ENCODE results near the gene LHX3.
A peak's percentile ranks its signal among the peaks of the same experiment; 100 is the strongest.

LHX3 gene

DNA sequence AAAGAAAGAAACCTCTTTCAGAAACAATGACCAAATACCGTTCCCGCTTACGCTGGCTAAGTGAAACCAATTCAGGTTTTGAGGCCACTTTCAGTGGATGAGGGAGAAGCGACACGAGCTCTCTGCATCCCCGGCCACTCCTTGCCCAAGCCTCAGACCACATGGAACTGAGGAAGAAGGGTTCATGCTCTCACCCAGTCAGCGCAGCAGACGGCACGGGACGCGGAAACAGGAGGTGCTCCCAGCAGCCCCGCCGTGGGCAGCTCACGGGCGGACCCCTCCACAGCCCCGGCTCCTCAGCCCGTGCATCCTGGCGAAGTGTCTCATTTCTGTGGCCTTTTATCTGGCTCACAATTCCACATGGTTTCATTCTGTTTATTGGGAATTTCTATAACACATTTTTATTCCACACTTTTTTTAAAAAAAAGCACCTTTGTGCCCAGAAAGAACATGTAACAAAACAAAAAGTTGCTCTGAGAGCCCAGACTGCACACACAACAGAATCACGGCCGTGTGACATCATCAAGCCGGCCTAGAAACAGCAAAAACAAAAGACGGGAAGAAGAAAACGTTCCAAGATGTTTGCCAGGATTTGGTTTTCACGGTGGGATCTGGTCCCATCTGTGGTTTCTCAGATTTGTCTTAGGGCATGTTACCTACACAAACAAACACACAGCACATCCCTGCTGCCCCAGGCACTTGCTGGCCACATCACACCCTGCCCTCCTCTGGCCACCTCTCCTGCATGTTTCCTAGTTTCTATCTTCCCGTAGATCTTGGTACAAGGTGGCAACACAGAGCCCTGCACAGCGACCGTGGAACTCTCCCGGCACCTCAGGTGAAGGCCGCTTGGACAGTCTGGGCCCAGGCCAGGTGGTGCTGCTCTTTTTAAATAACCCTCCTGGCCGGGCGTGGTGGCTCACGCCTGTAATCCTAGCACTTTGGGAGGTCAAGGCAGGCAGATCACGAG is 24.5 kb upstream of the LHX3 start:
- no peak for TF ChIP-seq JUND (IDR thresholded peaks at IDR 0.05; ENCODE audit: low read depth)
- in situ Hi-C loops (cut with HindIII; ENCODE audit: low pct_unique_long_range_greater_than_20kb, low sequenced_read_pairs), result no loop called here
- peak; percentile 74 to 82 for DNase-seq (ENCODE audit: low read depth in 1 of 2, low spot score in 1 of 2)

DNA sequence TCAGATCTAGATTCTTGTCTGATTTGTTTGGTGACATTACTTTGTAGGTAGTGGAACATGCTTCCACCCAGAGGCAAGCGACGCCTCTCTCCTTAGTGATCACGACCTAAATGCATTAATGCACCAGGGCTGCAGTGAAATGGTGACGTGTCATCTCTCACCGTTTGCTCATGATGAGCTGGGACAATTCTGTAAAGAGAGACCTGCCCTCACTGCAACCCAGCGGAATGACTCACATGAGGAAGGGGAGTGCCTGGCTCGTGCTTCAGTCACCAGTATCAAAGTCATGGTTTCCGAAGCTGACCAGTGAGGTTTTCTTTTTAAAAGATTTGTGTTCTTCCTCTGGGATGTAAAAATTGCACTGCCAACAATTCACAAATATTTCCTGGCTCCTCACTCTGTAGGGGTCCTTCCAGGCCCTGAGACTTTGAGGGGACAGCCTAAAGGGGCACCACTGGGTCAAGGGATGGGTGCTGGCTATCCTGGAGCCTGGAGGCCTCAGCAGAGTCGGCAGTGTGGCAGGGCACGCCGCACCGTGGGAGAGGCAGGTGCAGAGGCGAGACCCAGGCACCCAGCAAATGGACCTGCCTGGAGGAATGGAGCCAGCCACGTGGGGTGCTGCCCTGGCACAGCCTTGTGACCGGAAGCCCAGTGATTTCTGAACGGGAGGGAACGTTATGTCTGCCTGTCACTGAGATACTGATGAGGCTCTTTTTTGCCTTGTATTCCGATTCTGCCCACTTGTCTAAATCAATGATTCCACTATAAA is 23.4 kb upstream of the LHX3 start:
- in situ Hi-C loops (cut with HindIII; ENCODE audit: low pct_unique_long_range_greater_than_20kb, low sequenced_read_pairs), result no loop called here
- no peak for TF ChIP-seq JUND (IDR thresholded peaks at IDR 0.05; ENCODE audit: low read depth)
- no peak for DNase-seq (ENCODE audit: low read depth in 1 of 2, low spot score in 1 of 2)

DNA sequence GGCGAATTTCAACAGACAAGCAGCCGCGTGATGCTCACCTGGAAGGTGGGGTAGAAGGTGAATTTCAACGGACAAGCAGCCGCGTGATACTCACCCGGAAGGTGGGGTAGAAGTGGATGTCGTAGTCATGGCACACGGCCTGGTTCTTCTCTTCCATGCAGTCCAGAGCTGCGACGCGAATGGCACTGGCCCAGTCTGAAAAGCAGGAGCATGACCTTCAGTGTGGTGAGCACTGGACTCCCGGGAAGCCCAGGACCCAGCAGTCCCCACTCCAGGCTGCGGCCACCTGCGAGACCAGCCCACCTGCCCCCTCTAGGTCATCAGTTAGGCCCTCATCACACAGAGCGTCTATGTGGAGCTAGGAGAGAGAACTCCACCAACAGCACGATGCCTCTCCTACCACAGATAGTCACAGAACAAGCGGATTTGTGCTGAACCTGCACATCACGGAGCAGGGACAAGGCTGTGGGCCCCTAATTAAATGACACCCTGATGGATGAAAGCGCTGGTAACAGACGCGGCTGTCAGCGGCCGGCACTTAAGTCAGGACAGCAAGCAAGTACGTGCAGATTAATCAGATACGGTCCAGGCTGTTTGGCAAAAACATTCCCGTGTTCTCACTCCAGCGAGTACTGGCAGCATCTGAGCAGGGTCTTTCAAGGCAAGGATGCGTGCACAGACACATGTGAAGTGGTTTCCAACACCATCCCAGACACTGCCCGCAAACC is 21.9 kb upstream of the LHX3 start:
- DNase-seq (ENCODE audit: low read depth in 1 of 2, low spot score in 1 of 2), result no peak
- in situ Hi-C loops (cut with HindIII; ENCODE audit: low pct_unique_long_range_greater_than_20kb, low sequenced_read_pairs), result no loop called here
- no peak for TF ChIP-seq JUND (IDR thresholded peaks at IDR 0.05; ENCODE audit: low read depth)

DNA sequence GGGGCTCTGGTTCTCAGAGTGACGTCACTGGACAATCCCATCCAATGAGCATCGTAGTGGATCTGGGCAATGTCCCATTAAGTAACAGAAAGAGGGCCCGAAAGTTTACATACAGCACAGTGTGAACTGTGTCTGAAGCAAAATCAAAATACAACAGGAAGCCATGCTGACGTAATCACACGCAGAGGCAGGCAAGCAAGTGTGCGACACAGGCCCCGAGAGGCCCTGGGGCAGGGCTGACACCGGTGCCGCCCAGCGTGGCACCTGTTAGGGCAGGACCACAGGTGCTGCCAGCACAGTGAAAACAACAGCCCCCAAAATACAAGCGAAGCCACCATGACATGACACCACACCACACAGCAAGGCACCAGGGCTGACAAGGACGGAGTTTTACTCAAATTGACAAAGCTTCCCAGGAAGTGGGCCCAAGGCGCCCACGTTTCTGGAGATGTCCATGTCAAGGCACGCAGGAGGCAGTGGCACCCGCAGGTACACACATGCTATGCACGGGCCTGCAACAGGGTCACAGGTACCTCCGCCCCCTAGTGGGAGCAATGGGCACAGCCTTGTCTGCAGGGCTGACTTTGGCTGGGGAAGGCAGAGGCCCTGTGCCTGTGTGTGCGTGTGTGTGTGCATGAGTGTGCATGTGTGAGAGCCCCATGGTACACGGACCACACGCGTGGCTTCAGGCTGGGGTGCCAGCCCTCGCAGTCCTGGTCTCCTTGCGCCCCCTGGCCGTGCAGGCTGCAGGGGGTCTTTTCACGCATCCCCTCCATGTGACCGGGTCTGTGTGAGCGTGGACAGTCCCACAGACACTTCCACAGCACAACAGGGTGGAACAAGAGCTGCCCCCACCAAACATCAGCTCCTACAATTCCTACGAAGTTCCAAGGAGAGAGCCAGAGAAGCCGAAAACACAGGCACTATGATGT is 21.1 kb upstream of the LHX3 start:
- no peak for TF ChIP-seq JUND (IDR thresholded peaks at IDR 0.05; ENCODE audit: low read depth)
- in situ Hi-C loops (cut with HindIII; ENCODE audit: low pct_unique_long_range_greater_than_20kb, low sequenced_read_pairs), result no loop called here
- peak; percentile 89 to 97 for DNase-seq (ENCODE audit: low read depth in 1 of 2, low spot score in 1 of 2)

DNA sequence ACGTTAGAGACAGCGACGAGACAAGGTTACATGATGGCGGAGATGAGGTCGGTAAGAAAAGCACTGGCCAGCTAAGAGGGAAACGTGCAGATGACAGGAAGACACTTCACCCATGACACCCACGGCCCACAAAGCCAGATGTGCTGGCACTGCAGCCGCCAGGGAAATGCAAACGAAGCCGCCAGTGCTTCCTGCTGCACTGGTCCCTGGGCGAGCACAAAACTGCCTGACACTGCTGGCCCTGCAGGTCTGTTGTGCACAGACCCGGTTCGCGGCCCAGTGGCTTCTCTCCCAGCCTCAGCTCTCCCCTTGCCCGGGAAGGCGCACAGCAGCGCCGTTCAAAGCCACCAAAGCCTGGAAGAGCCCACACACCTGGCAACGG is 20.4 kb upstream of the LHX3 start:
- no peak for DNase-seq (ENCODE audit: low read depth in 1 of 2, low spot score in 1 of 2)
- no peak for TF ChIP-seq JUND (IDR thresholded peaks at IDR 0.05; ENCODE audit: low read depth)
- in situ Hi-C loops (cut with HindIII; ENCODE audit: low pct_unique_long_range_greater_than_20kb, low sequenced_read_pairs), result no loop called here

DNA sequence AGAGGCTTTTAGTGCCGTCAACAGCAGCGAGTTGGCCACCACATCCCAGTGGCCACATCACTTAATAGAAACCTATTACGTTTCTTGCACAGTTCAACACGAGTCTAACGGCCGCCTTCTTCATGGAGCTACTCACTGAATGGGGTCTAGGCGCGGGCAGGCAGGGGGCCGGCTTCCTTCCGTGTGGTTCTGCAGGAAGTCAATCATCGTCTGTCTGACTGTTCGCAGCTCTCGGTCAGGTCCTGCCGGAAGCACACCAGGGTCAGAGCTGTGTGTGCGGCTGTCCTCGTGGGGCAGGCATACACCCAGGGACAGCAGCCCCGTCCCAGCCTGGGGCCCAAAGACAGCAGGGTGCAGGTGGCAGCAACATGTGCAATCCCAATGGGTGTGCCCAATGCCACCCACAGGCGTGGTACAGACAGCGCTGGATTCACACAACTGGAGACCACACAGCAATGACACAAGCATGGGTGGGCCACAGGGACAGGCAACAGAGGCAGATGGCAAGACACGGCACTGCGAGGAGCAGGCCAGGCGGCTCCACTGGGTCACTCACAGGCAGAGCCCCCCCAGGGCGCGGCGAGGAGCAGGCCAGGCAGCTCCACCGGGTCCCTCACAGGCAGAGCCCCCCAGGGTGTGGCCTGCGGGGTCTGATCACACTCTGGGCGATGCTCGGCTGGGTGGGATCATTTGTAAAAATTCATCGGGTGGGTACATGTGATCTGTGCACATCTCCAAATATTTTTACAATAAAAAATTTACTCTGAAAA is 19.1 kb upstream of the LHX3 start:
- in situ Hi-C loops (cut with HindIII; ENCODE audit: low pct_unique_long_range_greater_than_20kb, low sequenced_read_pairs), result no loop called here

DNA sequence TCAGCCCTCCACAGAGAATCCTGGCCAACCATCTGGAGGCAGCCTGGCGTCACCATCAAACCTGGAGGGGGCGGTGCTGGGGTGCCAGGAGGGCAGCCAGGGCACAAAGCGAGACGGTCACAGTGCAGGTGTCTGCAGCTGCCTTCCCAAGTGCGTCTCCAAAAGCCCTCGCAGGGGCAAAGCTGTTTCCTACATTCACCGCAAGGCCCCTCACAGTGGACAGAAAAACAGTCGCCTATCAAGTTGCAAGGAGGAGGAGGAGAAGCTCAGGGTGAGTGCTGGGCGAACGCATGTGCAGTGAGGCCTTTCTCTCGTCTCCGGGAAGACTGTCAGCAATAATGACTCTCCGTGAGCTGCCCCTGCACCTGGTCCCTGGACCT is 18.0 kb upstream of the LHX3 start:
- DNase-seq (ENCODE audit: low read depth in 1 of 2, low spot score in 1 of 2), result no peak
- in situ Hi-C loops (cut with HindIII; ENCODE audit: low pct_unique_long_range_greater_than_20kb, low sequenced_read_pairs), result no loop called here
- TF ChIP-seq JUND (IDR thresholded peaks at IDR 0.05; ENCODE audit: low read depth), result no peak

More for the DNA sequence above, 19.1 kb upstream of the LHX3 start:
- DNase-seq (ENCODE audit: low read depth in 1 of 2, low spot score in 1 of 2), result no peak
- TF ChIP-seq JUND (IDR thresholded peaks at IDR 0.05; ENCODE audit: low read depth), result no peak

DNA sequence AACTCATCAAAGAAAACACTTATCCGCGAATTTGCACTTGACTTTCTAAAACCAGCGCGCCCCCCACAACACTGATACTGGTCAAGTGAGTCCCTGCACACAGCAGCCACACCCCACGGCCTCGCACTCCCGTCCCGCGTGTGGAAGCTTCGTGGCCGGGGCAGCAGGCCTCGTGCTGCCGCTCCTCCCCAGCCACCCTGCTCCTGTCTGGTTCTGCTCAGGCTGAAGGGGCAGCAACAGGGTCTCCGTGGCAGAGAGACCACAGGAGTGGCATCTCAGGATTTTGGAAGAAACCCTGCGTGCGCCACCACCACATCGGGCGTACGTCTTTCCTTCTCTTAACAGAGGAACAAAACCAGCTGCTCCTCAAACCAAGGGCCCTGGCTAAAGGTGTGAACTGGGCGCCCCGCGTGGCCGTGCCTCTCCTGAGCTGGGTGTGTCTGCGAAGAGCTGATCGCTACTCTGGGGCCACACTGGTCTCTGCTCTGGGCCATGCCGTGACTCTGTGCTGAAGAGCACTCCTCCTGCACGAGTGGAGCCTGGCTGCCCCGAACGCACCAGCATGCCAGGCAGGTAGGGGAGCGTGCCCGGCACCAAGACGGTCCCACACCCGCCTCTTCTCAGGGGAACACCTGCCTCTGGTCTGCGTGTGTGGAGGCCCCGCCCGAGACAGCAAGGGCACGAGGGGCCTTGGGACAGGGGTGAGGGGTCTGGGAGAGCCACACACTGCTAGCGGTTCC is 17.4 kb upstream of the LHX3 start:
- in situ Hi-C loops (cut with HindIII; ENCODE audit: low pct_unique_long_range_greater_than_20kb, low sequenced_read_pairs), result no loop called here
- no peak for TF ChIP-seq JUND (IDR thresholded peaks at IDR 0.05; ENCODE audit: low read depth)
- DNase-seq (ENCODE audit: low read depth in 1 of 2, low spot score in 1 of 2), result no peak

DNA sequence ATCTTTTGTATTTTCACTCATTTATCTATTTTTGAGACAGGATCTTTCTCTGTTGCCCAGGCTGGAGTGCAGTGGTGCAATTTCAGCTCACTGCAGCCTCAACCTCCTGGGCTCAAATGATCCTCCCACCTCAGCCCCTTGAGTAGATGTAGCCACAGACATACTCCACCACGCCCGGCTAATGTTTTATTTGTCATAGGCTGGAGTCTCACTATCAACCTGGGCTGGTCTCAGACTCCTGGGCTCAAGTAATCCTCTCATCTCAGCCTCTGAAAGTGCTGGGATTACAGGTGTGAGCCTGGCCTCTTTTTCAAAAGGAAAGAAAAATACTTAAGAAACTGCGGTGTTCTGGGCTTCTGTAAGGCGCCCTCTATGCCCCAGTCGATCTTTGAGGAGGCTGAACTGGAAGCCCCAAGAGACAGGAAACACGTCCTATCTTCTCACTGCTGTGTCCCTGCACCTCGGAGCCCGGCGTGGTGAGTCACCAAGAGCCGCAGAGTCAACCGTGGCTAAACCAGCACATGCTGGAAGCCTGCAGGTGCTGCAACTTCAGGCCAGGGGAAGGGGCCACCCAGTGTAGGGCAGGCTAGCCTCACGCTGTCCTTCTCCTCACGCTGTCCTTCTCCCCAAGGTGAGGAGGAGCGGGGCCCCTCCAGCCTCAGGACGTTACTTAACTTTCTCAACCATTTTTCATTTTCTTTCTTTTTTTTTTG is 15.2 kb upstream of the LHX3 start:
- TF ChIP-seq JUND (IDR thresholded peaks at IDR 0.05; ENCODE audit: low read depth), result no peak
- no peak for DNase-seq (ENCODE audit: low read depth in 1 of 2, low spot score in 1 of 2)
- in situ Hi-C loops (cut with HindIII; ENCODE audit: low pct_unique_long_range_greater_than_20kb, low sequenced_read_pairs), result no loop called here

DNA sequence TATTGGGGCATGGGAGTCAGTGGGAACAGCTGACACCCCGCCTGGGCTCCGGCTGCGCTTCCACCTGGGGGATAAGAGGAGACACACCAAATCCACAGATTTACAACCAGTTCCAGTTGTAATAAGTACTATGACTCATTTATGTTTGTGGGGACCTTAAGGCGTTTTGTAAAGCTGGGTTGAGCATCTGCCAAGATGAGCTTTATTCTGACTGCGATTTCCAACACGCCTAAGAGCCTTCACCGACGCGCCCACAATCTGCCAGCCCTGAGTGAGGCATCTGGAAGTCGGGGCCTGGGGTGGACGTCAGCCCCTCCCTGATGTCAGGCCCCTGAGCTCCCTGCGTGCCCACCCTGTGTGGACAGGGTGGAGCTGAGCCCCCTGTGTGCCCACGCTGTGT is 14.3 kb upstream of the LHX3 start:
- no peak for TF ChIP-seq JUND (IDR thresholded peaks at IDR 0.05; ENCODE audit: low read depth)
- in situ Hi-C loops (cut with HindIII; ENCODE audit: low pct_unique_long_range_greater_than_20kb, low sequenced_read_pairs), result no loop called here
- no peak for DNase-seq (ENCODE audit: low read depth in 1 of 2, low spot score in 1 of 2)

Data from T47D (cell line).